ENCODE measurements around the gene EXOC4.

GRCh38 chr7:134031835-134032617, 779.1 kb downstream of the EXOC4 start:
- TF ChIP-seq POLR2A (IDR thresholded peaks at IDR 0.05; ENCODE audit: low read depth), result no peak
- TF ChIP-seq CTCF (IDR thresholded peaks at IDR 0.05), result no peak
